Activated CD4-positive, alpha-beta T cell treated with anti-CD3 and anti-CD28 coated beads, Interleukin-10, Interleukin-2, amounts not matched to agents 100 ng/mL and 50 ng/mL, durations not matched to agents 16 hours and 8 hours (primary cell): ENCODE data around the gene CADM3.

Source experiments
- DNase-seq: peaks from one replicate; pipeline ENCODE4 v3.0.0-alpha.2; 2020

CADM3 gene

GRCh38 chr1:159171254-159171687 is at the start of gene CADM3:
TSS of gene CADM3 (plus strand) at chr1:159171615. CDS start at chr1:159171766, 151 bp downstream.
- DNase-seq: no peak

- peak; percentile 78 for DNase-seq
Observed at GRCh38 chr1:159122005-159122621, 49.3 kb upstream of the CADM3 start.

GRCh38 chr1:159123587-159123986 is 47.8 kb upstream of the CADM3 start:
- DNase-seq: peak; percentile 61

GRCh38 chr1:159132271-159132881 is 39.0 kb upstream of the CADM3 start:
- DNase-seq: peak; percentile 74

GRCh38 chr1:159140474-159140873 is 30.9 kb upstream of the CADM3 start:
- no peak for DNase-seq

GRCh38 chr1:159141584-159142390 is 29.6 kb upstream of the CADM3 start:
- no peak for DNase-seq

GRCh38 chr1:159142391-159142663 is 29.1 kb upstream of the CADM3 start:
- no peak for DNase-seq

GRCh38 chr1:159142726-159143510 is 28.5 kb upstream of the CADM3 start:
- no peak for DNase-seq

GRCh38 chr1:159144571-159144970 is 26.8 kb upstream of the CADM3 start:
- no peak for DNase-seq

GRCh38 chr1:159146980-159147379 is 24.4 kb upstream of the CADM3 start:
- no peak for DNase-seq

- no peak for DNase-seq
Observed at GRCh38 chr1:159152031-159152430, 19.4 kb upstream of the CADM3 start.

- DNase-seq: peak; percentile 71
Observed at GRCh38 chr1:159161001-159161718, 10.3 kb upstream of the CADM3 start.

GRCh38 chr1:159161719-159162026 is 9.7 kb upstream of the CADM3 start:
- no peak for DNase-seq

- DNase-seq: no peak
Observed at GRCh38 chr1:159162516-159163265, 8.7 kb upstream of the CADM3 start.

- no peak for DNase-seq
Observed at GRCh38 chr1:159163614-159164228, 7.7 kb upstream of the CADM3 start.

GRCh38 chr1:159168043-159168442 is 3.4 kb upstream of the CADM3 start:
- DNase-seq: no peak

- DNase-seq: no peak
Observed at GRCh38 chr1:159170639-159171038, 776 bp upstream of the CADM3 start.

GRCh38 chr1:159171688-159172501 is 480 bp downstream of the CADM3 start:
- no peak for DNase-seq

- no peak for DNase-seq
Observed at GRCh38 chr1:159172614-159173291, 1.3 kb downstream of the CADM3 start.

- DNase-seq: no peak
Observed at GRCh38 chr1:159173320-159173719, 1.9 kb downstream of the CADM3 start.
